Natural killer cell (primary cell): Measurements from ENCODE around the gene TBXA2R. TPM values are rescaled to one million over a fixed set of nuclear protein-coding genes. Genes with fewer than 3 reads are reported as not detected.

ENCODE experiments used
- ATAC-seq, 3 donors: fragments of 150-1000 bp in 2 of 3; fragments of 200-7000 bp in 1 of 3; cut with Tn5 transposase; 1 replicate in 1 of 3; 2 replicates in 2 of 3; pipeline ENCODE4 v1.10.0; 2021; ENCODE audit warnings: mild to moderate bottlenecking in 2 of 3, moderate library complexity in 2 of 3
- DNase-seq, 2 donors: peaks; one replicate each; pipeline versions ENCODE4 v3.0.0 to v3.0.0-alpha.2; 2013 to 2021; ENCODE audit warnings: mixed read lengths in 1 of 2
- H3K27ac ChIP-seq: one replicate; pipeline ENCODE4 v1.5.1; 2013; ENCODE audit warnings: mild to moderate bottlenecking, low read length
- H3K27me3 ChIP-seq: one replicate; pipeline ENCODE4 v1.6.1; 2013; ENCODE audit warnings: low read length; ENCODE audit not compliant: control insufficient read depth, insufficient read depth
- H3K36me3 ChIP-seq: one replicate; pipeline ENCODE4 v1.6.1; 2013; ENCODE audit warnings: low read length; ENCODE audit not compliant: control insufficient read depth, insufficient read depth
- H3K4me1 ChIP-seq: one replicate; pipeline ENCODE4 v1.6.1; 2013; ENCODE audit warnings: low read length; ENCODE audit not compliant: control insufficient read depth, insufficient read depth
- H3K4me3 ChIP-seq: one replicate; pipeline ENCODE4 v1.5.1; 2013; ENCODE audit warnings: low read length
- H3K9me3 ChIP-seq: one replicate; pipeline ENCODE4 v1.6.1; 2013; ENCODE audit warnings: low read length; ENCODE audit not compliant: control insufficient read depth, insufficient read depth
- H3K27ac Mint-ChIP-seq, 2 donors: one replicate each; pipeline ENCODE4 v1.8.0; 2022; ENCODE audit warnings: mild to moderate bottlenecking in 2 of 2, mixed read lengths in 2 of 2, moderate library complexity in 1 of 2
- H3K27me3 Mint-ChIP-seq, 2 donors: one replicate each; pipeline ENCODE4 v1.8.0; 2022; ENCODE audit warnings: low read depth in 2 of 2, mixed read lengths in 2 of 2
- H3K36me3 Mint-ChIP-seq: one replicate; pipeline ENCODE4 v1.8.0; 2022; ENCODE audit warnings: mixed read lengths
- H3K4me1 Mint-ChIP-seq, 2 donors: one replicate each; pipeline ENCODE4 v1.8.0; 2022; ENCODE audit warnings: mixed read lengths in 2 of 2
- H3K4me3 Mint-ChIP-seq: one replicate; pipeline ENCODE4 v1.8.0; 2022; ENCODE audit warnings: mild to moderate bottlenecking, moderate library complexity, mixed read lengths
- H3K9me3 Mint-ChIP-seq, 2 donors: one replicate each; pipeline ENCODE4 v1.8.0; 2022; ENCODE audit warnings: mixed read lengths in 2 of 2
- WGBS: methylation state at CpG from one replicate; pipeline ENCODE4 v1.1.7; 2013; ENCODE audit warnings: missing lambda C conversion rate; ENCODE audit not compliant: insufficient coverage; 5-methylcytosine and 5-hydroxymethylcytosine counted together
- intact Hi-C: fragments of 100-400 bp; cut with micrococcal nuclease; formaldehyde crosslinking; loops from one replicate; pipeline ENCODE4 v1.14.2; 2022
- total RNA-seq, 4 donors: library from RNA; stranded (reverse); fragments of 120-200 nt in 1 of 4; gene quantifications; one replicate each; pipeline versions ENCODE4 v1.2.3 to v1.2.4, GENCODE V29; 2013 to 2022
- TF ChIP-seq, protein P1 (sequence below): fragments of 200-600 bp; IDR thresholded peaks from one replicate; pipeline ENCODE4 v1.8.0; 2022; ENCODE audit warnings: antibody characterized with exemption

The TBXA2R gene
- total RNA-seq, 3 donors from 2014 or later (not counting 1 experiment from before 2014, with no cell fraction given): 1.4 to 2.1 (median 2.1) TPM

DNA sequence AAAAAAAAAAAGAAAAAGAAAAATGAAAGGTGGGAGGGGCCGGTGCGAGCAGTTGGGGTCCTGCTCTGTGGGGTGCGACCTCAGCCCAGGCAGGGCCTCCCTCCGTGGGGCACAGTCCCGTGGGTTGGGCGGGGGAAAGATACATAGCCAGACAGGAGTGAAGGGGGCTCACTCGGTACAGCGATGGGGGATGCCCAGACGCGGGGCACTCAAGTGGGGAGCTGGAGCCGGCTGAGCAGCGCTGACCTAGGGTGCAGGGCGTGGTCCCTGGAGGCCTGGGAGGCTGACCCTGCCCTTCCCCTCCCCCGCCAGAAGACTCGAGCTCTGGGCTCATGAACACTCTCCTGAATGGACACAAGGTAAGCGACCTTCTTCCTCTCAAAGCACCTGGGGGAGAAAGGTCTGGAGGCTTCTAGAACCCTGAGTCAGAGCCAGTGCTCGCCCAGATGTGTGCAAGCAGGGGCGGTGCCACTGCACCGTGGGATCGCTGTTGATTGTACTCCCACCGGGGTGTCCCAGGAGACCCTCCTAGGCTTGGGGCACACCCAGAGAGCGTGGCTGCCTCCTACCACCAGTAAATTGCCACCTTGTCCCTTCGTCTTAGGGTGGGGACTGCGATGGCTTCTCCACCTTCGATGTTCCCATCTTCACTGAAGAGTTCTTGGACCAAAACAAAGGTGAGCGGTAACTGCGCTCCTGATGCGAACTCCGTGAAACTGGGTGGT lies 30.6 kb downstream of the TBXA2R start:
- peaks cover 7 to 25% of the 10 kb centered on the region in 2 donors for H3K4me1 Mint-ChIP-seq
- no peak overlapping the region for H3K27ac Mint-ChIP-seq
- no peaks in the 10 kb centered on the region for H3K9me3 ChIP-seq
- H3K36me3 Mint-ChIP-seq: no peaks in the 10 kb centered on the region
- WGBS: 92% methylated on average over 29 of the region's 29 CpGs
- TF ChIP-seq, protein P1, sequence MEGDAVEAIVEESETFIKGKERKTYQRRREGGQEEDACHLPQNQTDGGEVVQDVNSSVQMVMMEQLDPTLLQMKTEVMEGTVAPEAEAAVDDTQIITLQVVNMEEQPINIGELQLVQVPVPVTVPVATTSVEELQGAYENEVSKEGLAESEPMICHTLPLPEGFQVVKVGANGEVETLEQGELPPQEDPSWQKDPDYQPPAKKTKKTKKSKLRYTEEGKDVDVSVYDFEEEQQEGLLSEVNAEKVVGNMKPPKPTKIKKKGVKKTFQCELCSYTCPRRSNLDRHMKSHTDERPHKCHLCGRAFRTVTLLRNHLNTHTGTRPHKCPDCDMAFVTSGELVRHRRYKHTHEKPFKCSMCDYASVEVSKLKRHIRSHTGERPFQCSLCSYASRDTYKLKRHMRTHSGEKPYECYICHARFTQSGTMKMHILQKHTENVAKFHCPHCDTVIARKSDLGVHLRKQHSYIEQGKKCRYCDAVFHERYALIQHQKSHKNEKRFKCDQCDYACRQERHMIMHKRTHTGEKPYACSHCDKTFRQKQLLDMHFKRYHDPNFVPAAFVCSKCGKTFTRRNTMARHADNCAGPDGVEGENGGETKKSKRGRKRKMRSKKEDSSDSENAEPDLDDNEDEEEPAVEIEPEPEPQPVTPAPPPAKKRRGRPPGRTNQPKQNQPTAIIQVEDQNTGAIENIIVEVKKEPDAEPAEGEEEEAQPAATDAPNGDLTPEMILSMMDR: no peak
- no peak overlapping the region for H3K4me3 Mint-ChIP-seq
- peaks cover 26% of the 10 kb centered on the region for H3K4me1 ChIP-seq
- H3K9me3 Mint-ChIP-seq: no peaks in the 10 kb centered on the region
- intact Hi-C loops: no loop called here
- H3K27me3 ChIP-seq: no peaks in the 10 kb centered on the region
- DNase-seq: no peak
- no peak overlapping the region for H3K4me3 ChIP-seq
- no peak for ATAC-seq
- no peaks in the 10 kb centered on the region for H3K36me3 ChIP-seq
- no peaks in the 10 kb centered on the region for H3K27me3 Mint-ChIP-seq
- no peak overlapping the region for H3K27ac ChIP-seq

DNA sequence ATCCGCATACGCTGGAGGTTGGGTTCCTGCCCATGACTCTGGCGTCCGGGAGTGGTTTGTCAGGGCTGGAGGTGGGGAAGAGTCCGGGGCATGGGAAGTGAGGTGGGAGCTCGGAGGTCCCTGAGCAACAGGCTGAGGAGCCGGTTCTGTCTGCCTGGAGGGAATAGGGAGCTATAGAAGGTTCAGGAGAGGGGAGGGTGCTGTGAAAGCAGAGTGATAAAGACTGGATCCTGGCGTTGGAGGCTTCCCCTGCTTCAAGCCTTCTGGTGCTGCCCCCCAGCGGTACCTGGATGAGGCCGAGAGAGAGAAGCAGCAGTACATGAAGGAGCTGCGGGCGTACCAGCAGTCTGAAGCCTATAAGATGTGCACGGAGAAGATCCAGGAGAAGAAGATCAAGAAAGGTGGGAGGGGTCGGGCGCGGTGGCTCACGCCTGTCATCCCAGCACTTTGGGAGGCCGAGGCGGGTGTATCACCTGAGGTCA lies 31.4 kb downstream of the TBXA2R start:
- H3K4me3 ChIP-seq: no peak overlapping the region
- peaks cover 7 to 25% of the 10 kb centered on the region in 2 donors for H3K4me1 Mint-ChIP-seq
- ATAC-seq (no peak), DNase-seq (peak in 1 of 2 donors; percentile 46)
- no peaks in the 10 kb centered on the region for H3K9me3 Mint-ChIP-seq
- TF ChIP-seq, protein P1: no peak
- H3K9me3 ChIP-seq: no peaks in the 10 kb centered on the region
- no peak overlapping the region for H3K27ac Mint-ChIP-seq
- intact Hi-C loops: no loop called here
- 97% methylated on average over 17 of the region's 19 CpGs for WGBS
- no peaks in the 10 kb centered on the region for H3K36me3 ChIP-seq
- H3K4me3 Mint-ChIP-seq: peak overlapping the region; percentile 40
- no peaks in the 10 kb centered on the region for H3K27me3 ChIP-seq
- peaks cover 26% of the 10 kb centered on the region for H3K4me1 ChIP-seq
- no peaks in the 10 kb centered on the region for H3K27me3 Mint-ChIP-seq
- H3K27ac ChIP-seq: no peak overlapping the region
- no peaks in the 10 kb centered on the region for H3K36me3 Mint-ChIP-seq

DNA sequence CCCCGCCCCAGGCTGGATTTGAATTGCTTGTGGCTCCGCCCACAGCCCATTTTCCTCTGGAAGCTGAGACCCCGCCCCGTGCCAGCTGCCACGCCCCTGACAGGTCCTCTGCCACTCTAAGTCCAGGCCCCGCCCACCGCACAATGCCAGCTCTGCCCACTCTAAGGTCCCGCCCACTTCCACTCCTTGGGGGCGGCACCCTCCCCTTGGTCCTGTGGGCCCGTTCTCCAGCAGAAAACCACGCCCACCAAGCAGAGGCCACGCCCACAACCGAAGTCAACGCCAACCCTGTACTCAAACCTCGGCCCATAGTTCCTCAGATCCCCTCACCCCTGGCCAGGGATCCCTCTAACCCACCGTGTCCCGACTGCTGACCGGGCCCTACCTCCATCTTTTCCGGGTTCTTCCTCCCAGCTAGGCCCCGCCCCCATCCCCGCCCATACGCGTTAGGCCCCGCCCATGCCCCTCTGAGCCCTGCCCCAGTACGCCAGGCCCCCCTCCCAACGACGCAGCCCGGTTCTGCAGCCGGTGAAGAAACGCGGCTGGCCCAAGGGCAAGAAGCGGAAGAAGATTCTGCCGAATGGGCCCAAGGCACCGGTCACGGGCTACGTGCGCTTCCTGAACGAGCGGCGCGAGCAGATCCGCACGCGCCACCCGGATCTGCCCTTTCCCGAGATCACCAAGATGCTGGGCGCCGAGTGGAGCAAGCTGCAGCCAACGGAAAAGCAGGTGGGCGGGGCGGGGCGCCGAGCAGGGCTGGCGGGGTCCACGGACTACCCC lies 32.6 kb downstream of the TBXA2R start:
- Mint-ChIP-seq H3K36me3 (no peaks in the 10 kb centered on the region), H3K4me3 (peak overlapping the region; percentile 87), H3K27me3 (no peaks in the 10 kb centered on the region), H3K27ac (peak overlapping the region in 1 of 2 donors; percentile 85), H3K9me3 (no peaks in the 10 kb centered on the region), H3K4me1 (peaks cover 7 to 25% of the 10 kb centered on the region in 2 donors)
- Histone ChIP-seq H3K27me3 (no peaks in the 10 kb centered on the region), H3K4me1 (peaks cover 26% of the 10 kb centered on the region), H3K9me3 (no peaks in the 10 kb centered on the region), H3K4me3 (peak overlapping the region; percentile 84), H3K36me3 (no peaks in the 10 kb centered on the region), H3K27ac (no peak overlapping the region)
- WGBS: 69% methylated on average over 55 of the region's 55 CpGs
- ATAC-seq (peak; percentile 24 to 43 (median 30)), DNase-seq (peak; percentile 70 to 88)
- intact Hi-C loops: loop anchor here (2.0 kb wide), 2 partner anchors 53 to 67 kb away; partner anchors contain the start of genes CACTIN and FZR1
- TF ChIP-seq, protein P1: no peak
